SK-N-DZ (cell line): ENCODE data around the gene FAM72D.
A peak's percentile ranks its signal among the peaks of the same experiment; 100 is the strongest.
"Not testable (repeated sequence)": the region's sequence is repeated elsewhere in the genome, so short reads cannot be mapped to it uniquely, and the experiment has no call there.

Source experiments
- DNase-seq: peaks from one replicate; pipeline ENCODE4 v3.0.0-alpha.2; 2015; ENCODE audit warnings: low spot score

The FAM72D gene

DNA sequence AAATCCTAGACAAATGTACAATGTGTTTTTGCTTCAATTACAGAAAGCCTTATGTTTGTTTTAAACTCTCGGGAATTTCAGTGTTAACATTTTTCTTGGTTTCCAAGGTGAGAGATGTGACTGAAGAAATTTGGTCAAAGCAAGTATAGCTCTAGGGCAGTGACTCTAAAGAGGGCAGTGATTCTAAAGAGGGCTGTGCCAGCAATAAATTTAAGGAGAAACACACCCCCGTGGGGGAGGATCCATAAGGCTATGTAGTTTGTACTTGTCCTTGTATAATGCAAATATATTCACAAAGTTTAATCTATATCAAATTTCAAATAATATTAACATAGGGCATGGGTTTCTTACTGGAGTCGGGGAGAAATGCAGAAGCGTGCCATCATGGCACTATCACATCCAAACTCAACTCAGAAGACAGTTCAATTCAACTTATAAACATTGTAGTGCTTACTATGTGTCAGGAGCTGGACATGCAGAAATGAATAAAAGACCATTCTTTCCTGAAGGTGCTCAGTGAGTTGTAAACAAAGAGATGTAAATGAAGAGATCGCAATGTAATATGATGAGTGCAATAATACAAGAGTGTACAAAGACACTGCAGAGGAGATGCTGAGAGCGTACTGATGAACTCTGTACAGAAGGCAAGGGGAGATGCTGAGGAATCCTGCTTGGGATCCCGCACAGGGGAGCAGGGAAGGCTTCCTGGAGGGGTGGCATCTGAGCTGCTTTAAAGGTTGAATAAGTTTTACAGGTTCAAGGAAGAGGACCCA is 13.1 kb upstream of the FAM72D start:
- not testable (repeated sequence) for DNase-seq

DNA sequence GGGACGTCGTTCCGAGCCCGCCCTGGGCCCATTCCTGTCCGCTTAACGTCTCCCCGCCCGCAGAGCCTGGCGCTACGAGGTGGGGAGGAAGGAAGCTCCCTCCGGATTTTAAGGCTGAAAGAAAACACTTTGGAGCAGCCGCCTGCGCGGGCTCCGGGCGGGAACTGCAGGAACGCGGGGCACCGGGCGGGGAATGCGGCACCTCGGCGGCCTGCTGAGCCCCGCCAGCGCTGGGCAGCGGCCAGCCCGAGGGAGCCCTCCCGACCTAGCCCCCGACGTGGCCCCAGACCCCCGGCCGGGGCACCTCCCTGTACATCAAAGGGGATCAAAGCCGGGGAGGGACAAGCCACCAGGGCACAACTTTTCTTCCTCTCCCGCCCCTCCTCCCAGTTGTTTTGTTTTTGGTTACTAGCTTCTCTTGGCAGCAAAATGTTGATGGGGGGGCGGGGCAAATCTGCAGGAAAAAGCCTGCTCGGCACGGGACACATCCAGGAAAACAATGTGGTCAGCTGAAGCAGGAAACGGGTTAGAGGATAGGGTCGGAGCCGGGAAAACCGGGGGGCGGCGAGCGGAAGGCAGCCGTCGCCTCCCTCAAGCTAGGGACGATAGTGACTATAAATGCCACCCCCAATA is 2.1 kb upstream of the FAM72D start:
- DNase-seq, result peak; percentile 3

DNA sequence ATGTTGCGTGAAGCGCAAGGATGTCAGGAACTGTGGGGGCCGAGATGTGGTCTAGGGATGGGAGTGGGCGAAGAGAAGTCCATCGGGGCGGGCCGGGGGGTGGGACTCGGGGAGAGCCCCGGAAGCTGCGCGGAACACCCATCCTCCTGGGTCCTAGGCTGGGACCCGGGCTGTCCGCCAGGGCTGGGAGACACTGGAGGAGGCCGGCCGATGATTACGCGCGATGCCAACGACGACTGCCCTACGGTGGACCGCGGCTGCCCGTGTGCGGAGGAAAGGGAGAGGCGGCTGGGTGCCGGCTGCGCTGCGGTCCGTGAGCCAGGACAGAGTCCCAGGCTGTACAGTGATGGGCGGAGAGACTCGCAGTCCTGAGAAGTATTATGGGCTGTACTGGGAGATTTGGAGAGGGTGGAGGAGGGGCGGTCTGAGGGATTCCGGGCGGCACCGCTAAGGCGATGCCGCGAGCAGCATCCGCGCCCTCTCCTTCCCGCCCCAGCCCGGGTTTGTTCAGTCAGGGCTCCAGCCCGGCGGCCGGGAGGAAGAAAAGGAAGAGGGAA is 1.0 kb upstream of the FAM72D start:
- DNase-seq, result not testable (repeated sequence)

DNA sequence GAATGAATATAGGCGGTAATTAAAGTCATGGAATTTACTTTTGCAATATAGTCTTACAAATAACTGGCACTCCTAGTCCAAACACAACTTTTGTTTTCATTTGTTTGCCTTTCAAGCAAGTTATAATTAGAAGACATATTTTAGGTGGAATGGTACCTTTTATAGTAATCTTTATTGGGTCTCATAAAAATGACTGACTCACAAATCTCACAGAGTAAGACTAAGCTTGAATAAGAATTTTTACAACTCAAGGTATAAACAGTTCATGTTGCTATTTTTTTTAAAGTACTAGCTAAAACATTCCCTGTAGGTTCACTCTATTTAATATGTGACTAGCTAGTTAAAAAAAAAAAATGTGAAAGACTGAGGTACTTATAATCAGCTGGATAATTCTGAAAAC is 6.0 kb downstream of the FAM72D start:
- not testable (repeated sequence) for DNase-seq

DNA sequence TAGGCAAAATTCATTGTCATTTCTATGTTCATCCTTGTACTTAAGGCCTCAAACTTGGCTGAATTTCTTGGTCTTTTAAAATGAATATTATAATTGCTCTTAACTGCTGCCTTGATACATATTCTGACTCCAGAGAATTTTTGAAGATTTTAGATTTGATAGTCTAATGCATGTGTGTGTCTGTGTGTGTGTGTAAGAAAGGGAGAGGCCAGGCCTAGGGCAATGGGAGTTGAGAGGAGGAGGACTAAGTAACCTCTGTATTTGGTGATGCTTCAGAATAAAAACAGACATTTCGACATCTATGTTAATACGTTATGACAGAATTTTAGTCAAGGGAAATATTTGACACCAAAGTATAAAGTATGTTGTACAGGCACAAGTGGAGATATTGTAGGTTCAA is 7.5 kb downstream of the FAM72D start:
- not testable (repeated sequence) for DNase-seq

DNA sequence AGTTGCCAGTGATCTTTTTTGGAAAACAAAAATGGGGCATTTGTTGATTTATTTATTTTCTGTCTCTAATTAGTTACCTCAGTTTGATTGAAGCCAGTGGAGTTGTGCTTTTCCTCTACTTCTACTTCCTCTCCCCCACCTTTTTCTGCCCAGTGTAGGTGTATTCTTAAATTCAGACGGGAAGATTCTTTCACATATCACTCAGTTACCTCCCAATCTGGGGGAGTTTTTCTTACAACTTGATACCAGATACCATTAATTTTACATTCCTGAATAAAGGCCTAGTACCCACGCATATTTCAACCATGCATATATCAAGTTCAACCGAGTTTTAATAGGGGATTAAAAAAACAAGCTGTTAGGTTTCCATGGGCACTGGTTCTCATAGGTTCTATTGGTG is 15.9 kb downstream of the FAM72D start:
- DNase-seq, result not testable (repeated sequence)

DNA sequence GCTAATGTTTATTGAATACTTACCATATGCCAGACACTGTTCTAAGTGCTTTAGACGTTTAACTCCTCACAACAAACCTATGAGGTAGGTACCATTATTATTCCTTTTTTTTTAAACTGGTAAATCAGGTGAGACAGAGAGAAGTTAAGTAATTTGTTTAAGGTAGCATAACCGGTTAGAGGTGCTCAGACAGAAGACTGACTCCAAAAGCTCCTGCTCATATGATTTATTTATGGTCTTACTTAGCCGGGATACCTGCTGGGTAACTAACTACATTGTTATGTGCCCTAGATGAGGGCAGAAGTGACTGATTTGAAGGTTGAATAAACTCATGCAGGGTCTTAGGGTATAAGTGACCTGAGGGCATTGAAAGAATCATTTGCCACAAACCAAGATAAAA is 16.9 kb downstream of the FAM72D start:
- not testable (repeated sequence) for DNase-seq

DNA sequence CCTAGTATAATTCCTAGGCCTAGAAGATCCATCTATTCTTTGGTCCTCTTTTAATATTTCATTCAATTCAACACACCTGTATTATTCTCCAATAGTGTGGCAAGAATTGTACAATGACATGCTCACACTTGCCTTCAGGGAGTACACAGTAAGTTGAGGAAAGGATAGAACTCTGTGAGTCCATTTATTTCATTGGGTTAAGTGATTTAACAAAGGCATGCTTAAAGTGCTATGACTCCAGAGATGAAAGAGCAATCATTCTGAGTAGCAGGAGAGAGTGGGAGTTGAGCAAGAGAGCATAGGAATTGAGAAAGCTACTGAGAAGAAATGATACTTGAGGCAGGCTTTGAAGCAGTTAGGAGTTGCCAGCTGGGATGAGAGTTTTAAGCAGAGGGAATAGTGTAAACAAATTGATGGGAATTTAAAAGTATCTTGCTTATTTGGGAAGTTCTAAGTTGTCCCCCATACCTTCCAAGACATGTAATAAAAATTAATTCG is 18.8 kb downstream of the FAM72D start:
- DNase-seq, result not testable (repeated sequence)

DNA sequence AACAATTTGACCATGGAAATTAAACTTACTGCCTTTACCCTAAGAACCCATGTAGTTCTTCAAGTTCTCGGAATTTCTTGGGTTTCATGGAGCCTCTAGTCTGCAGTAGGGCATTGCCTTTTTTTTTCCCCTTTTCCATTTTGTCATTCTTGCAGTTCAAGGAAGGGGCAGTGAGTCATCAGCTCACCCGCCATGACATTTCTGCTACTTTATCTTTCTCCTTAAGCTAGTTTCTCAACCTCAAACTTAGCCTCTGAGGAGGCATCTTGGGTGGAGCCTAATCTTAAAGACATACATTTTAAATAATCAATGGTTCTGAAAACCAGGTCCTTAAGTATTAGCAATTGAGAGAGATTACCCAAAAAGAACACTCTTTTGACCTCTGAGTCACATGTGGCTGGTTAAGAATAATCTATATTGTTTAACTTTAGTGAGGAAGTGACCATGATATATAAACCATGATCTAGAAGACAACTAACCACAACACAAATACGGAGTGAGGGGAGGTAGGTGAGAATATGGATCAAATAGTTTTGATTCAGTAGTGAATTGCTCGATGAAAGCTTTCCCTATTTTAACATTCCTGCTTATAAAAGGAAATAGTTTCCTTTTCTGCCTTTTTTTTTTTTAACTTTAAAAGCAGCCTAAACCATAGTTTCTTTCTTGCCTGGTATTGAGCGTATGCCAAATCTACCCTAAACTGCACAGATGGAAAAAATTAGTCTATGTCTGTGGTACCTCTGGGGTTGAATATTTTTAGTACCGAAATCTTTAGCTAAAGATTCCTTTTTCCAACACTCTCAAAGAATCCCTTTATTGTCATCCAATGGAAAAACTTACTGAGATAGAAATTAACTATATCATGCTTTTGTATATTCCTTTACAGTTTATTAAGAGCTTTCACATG is 20.1 kb downstream of the FAM72D start:
- DNase-seq, result not testable (repeated sequence)

DNA sequence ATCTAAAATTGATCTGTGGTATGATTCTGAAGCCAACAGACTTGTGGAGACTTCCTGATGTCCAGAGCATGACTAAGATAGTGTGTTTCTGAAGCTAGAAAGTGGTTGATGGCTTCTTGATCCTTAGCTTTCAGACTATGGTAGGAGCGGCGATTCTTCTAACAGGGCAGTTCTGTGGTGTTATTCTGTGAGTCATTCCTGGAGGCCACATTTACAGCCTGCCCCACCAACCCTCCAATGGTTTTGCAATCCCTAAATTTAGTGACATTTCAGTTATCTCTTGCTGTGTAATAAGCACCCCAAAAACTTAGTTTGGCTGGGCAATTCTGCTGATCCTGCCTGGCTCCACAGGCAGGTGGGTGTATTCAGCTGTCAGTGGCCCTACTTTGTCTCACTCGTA is 24.1 kb downstream of the FAM72D start:
- DNase-seq, result not testable (repeated sequence)

DNA sequence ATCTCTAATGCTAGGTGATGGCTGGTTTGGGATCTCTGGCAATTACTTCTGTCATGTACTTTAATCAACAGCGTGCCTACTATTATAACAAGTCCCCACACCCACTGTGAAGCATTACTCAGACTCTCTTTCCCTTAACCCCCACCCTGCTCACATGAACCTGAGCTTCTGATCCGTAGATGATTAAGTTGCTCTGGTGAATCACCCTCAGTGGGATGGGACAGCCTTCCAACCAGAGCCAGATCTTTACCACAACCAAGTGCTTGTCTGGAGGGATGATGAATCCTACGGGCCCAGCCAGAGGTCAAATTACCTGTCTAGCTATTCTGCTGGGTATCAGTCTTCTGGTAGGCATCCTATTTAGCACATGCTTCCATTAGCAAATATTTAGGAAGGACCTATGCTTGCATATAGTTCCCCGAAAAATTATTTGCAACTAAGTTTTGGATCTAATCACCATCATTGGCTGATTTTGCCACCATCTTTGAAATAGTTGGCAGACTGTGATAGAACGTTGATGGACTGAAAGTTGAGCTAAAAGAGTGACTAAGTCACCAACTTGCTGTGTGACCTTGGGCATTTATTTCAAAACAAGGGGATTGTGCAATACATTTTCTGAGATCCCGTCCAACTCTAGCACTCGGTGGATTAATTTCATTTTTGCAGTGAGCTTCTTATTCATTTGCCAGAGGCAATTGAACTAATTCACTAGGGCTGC is 26.7 kb downstream of the FAM72D start:
- DNase-seq, result not testable (repeated sequence)

DNA sequence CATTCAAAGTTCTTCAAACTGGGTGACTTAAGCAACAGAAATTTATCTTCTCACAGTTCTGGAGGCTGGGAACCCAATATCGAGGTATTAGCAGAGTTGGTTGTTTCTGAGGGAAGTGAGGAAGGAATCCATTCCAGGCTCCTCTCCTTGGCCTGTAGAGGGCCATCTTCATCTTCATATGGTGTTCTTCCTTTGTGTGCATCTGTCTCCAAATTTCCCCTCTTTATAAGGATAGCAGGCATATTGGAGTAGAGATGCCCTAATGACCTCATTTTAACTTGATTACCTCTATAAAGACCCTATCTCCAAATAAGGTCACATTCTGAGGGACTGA is 27.3 kb downstream of the FAM72D start:
- not testable (repeated sequence) for DNase-seq

DNA sequence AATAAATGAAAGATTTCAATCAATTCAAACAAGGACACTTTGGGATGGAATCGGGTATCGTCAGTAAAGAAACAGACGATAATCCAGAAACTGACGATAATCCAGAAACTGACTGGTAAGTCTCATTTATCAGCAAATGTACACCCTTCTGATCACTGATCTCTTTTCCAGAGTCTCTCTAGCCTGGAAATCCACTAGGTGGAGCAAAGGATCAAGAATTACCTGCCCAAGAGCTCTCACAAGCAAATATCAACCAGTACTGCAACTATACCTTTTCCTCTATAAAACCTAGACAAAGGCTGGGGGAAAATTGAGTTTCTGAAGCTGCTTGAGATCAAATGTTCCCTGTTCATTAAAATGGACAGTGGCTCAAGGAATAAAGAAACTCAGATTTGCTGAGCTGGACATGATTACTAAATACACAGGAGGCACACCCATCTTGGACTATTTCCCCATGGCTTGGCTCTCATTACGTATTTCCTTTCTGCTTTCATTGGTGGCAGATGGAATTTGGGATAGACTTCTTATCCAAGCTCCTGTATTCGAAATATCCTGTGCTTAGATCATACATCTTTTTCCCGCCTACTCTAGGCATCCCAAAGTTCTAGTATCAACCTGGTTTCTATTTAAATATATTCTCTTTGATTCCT is 28.3 kb downstream of the FAM72D start:
- DNase-seq, result not testable (repeated sequence)

DNA sequence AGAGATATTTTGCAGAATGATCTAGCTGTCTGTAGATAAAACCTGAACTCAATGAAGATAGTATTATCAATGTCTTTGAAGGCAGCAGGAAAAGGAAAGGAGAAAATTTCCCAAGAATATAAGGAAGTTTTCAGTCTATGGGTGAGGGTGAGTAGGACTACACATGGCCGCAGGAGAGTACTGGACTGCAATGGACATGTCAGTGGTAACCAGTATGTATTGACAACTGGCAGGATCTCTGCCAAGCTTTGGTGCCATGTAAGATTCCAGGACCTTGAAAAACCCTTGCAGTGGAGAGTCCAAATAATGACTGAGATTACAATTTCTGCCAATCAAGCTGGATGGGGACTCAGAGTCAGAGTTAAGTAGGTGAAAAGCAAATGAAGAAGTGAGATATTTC is 29.3 kb downstream of the FAM72D start:
- DNase-seq, result not testable (repeated sequence)

DNA sequence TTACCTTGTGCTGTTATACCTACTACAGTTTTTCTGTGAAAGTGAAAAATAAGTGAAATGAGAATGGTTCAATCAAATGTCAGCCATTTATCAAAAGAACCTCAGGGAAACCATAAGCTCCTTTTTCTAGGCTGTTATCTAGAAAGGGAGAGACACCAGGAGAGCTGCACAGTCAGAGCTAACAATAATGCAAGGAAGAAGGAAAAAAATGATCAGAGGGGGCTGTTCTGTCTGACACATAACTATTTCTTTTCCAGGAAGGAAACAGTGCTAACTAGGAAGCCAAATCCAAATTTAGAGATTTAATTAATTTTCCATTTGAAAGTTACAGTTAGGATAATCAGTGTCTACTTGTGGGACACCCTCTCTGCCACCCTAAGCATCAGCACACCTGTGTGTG is 31.4 kb downstream of the FAM72D start:
- not testable (repeated sequence) for DNase-seq

DNA sequence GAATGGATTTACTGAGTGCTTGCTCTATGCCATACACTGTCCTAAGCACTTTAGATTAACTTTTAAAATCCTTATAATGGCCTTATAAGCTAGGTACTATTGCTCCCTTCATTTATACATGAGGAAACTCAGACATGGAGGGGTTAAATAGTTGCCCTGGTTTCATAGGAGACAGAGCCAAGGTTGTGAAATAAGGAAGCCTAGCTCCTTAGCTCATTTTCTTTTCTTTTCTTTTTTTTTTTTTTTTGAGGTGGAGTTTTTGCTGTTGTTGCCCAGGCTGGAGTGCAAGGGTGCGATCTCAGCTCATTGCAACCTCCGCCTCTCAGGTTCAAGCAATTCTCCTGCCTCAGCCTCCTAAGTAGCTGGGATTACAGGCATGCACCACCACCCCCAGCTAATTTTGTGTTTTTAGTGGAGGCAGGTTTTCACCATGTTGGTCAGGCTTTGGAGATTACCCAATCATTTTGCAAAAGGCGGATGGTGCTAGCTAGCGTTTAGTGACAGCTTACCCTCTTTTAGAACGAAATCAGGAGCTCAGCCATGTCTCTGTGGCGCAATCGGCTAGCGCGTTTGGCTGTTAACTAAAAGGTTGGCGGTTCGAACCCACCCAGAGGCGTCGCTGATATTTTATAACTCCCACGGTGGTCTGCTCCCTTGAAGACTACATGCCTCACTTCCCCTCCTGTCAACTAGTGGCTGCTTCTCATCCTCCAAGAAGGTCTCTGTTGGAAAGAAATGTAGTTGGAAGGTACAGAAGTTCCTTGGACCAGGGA is 33.1 kb downstream of the FAM72D start:
- DNase-seq, result peak; percentile 0

DNA sequence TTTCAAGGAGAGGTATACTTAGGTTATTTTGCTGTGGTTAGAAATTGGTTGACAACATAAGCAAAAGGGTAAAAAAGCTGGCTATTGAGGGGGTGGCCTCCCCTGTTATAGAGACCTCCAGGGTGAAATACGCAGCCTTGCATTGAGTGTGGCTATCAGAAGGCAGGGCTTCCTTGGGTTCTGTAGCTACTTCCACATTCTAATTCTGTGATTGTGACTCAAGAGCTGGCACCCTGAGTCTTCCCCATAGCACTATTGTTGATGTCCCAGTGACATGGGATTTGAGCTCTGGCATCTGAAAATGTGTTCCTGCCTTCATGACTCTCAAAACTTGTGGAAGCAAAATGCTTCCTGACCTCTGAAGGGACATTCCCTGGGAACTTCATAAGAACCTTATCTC is 38.7 kb downstream of the FAM72D start:
- DNase-seq, result not testable (repeated sequence)

DNA sequence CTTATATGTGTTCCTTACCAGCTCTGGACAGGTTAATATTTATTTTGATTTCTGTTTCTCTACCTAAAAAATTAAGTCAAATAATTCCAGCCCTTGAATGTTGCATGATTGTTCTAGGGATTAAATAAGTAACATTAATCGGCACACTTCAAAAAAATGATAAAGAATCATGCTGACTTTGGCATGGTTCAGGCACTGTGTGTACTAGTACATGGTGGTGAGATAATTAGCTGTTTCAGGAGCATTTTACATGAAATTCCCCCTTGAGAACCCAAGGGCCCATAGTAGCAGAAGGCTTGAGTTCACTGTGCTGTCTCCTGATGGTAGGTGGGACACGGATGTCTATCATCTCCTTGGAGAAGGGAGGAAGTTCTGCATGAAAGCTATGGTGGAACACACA is 44.8 kb downstream of the FAM72D start:
- DNase-seq, result not testable (repeated sequence)

DNA sequence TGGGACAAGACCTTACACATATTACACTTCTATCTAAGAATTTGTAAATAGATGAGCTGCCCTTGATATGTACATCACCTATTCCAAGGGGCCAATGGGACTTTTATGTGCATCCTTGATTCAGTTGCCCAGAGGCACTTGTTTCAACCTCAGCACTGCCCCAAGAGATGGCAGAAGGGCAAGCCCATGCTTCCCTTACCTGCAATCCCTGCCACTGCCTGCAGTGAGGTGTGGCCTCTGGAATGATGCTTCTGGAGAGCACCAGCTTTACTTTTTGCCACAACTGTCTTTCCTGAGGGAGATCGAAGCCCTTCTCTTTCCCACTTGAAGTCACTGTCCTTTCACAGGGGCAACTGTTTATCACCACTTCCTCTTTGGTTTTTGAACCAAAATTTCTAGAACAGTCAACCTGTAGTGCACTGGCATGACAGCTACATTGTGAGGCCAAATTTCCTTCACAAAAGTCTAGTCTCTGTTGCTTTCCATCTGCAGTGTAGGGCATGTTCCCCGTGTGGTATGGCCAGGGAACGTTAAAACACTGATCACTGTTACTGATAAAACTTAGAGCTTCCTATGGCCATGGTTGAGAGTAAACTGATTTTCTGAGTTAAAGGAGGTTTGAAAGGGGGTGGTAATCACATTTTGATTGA is 48.6 kb downstream of the FAM72D start:
- DNase-seq, result not testable (repeated sequence)
